HCT116 (cell line): ENCODE results near the gene STK16. TPM values are rescaled to one million over a fixed set of nuclear protein-coding genes. Genes with fewer than 3 reads are reported as not detected.

Experiments used
- ATAC-seq: fragments of 200-7000 bp; cut with Tn5 transposase; 2 replicates; pipeline ENCODE4 v1.9.1; 2020; ENCODE audit warnings: mild to moderate bottlenecking, moderate library complexity
- BruUV-seq: library from RNA; stranded (reverse); fragments of 400-500 nt; replicated peaks from 2 replicates; lab custom pipeline; 2021; lab: Mats Ljungman, UMichigan
- CTCF ChIA-PET: fragments of 300-600 bp; sonication (Branson Sonifier 250); formaldehyde crosslinking; loops from one replicate; lab custom pipeline; 2021; ENCODE audit warnings: antibody characterized with exemption; lab: Charles Lee
- POLR2A ChIA-PET: fragments of 300-600, 350-600 bp; sonication (Branson Sonifier 250); formaldehyde crosslinking; loops from one replicate; lab custom pipeline; 2021; ENCODE audit warnings: antibody characterized with exemption; lab: Charles Lee
- RAD21 ChIA-PET, 2 experiments: fragments of 300-600 bp; sonication (Branson Sonifier 250); formaldehyde crosslinking; loops; one replicate each; lab custom pipeline; 2023; ENCODE audit warnings: low total read pairs in 2 of 2; ENCODE audit not compliant: uncharacterized antibody in 2 of 2, unreplicated experiment in 2 of 2, low non-redundant PET in 1 of 2; lab: Charles Lee
- DNase-seq: peaks from one replicate; pipeline ENCODE4 v3.0.0-alpha.2; 2010; ENCODE audit warnings: low read depth, low spot score
- H2AFZ ChIP-seq: fragments of 200-600 bp; shearing (Covaris generic), sonication (generic); 2 replicates; pipeline ENCODE4 v1.6.1; 2017; ENCODE audit warnings: low read depth, mixed run types, mixed read lengths, antibody characterized with exemption, low read length; ENCODE audit not compliant: poor library complexity, severe bottlenecking
- H3K27ac ChIP-seq: 2 replicates; pipeline ENCODE4 v1.5.1; 2012; ENCODE audit warnings: low read depth, low read length
- H3K27me3 ChIP-seq: fragments of 200-600 bp; sonication (generic); 2 replicates; pipeline ENCODE4 v1.6.1; 2016; ENCODE audit warnings: mixed run types, low read length, mixed read lengths; ENCODE audit not compliant: insufficient read depth
- H3K36me3 ChIP-seq, 2 experiments: fragments of 200-500 bp in 1 of 2; fragments of 200-600 bp in 1 of 2; sonication (Bioruptor generic) in 1 of 2; sonication (generic) in 1 of 2; 2 replicates each; pipeline versions ENCODE4 v1.5.1 to v1.6.1; 2014 to 2016; ENCODE audit warnings: low read length in 2 of 2, inconsistent platforms in 1 of 2, mixed read lengths in 1 of 2, mixed run types in 1 of 2; ENCODE audit not compliant: insufficient read depth in 2 of 2, control insufficient read depth in 1 of 2
- H3K4me1 ChIP-seq, 2 experiments: fragments of 200-600 bp in 1 of 2; sonication (generic) in 1 of 2; 2 replicates each; pipeline versions ENCODE4 v1.5.1 to v1.6.1; 2012 to 2017; ENCODE audit warnings: low read length in 2 of 2, inconsistent platforms in 1 of 2, mild to moderate bottlenecking in 1 of 2, mixed read lengths in 1 of 2, mixed run types in 1 of 2, moderate library complexity in 1 of 2; ENCODE audit not compliant: insufficient read depth in 2 of 2, control insufficient read depth in 1 of 2
- H3K4me2 ChIP-seq: fragments of 200-600 bp; sonication (generic); 2 replicates; pipeline ENCODE4 v1.6.1; 2017; ENCODE audit warnings: mixed run types, low read length, mixed read lengths
- H3K4me3 ChIP-seq, 2 experiments: fragments of 200-600 bp in 1 of 2; sonication (generic) in 1 of 2; replicated peaks in 1 of 2; 2 replicates each; pipeline ENCODE4 v1.5.1; 2011 to 2016; ENCODE audit warnings: low read length in 2 of 2, control low read depth in 1 of 2, low read depth in 1 of 2, mild to moderate bottlenecking in 1 of 2, mixed read lengths in 1 of 2, mixed run types in 1 of 2
- H3K79me2 ChIP-seq: fragments of 200-600 bp; sonication (generic); 2 replicates; pipeline ENCODE4 v1.6.1; 2017; ENCODE audit warnings: mild to moderate bottlenecking, mixed run types, low read length, moderate library complexity, mixed read lengths; ENCODE audit not compliant: insufficient read depth
- H3K9ac ChIP-seq: fragments of 200-600 bp; sonication (generic); 2 replicates; pipeline ENCODE4 v1.6.1; 2016; ENCODE audit warnings: low read length, mixed read lengths
- H3K9me2 ChIP-seq: fragments of 200-600 bp; sonication (generic), shearing (Covaris generic); 2 replicates; pipeline ENCODE4 v1.6.1; 2017; ENCODE audit warnings: mixed run types, mild to moderate bottlenecking, moderate library complexity; ENCODE audit not compliant: insufficient read depth
- H3K9me3 ChIP-seq, 2 experiments: fragments of 200-500 bp in 1 of 2; fragments of 200-600 bp in 1 of 2; sonication (Bioruptor generic) in 1 of 2; sonication (generic) in 1 of 2; 2 replicates each; pipeline ENCODE4 v1.6.1; 2014 to 2017; ENCODE audit warnings: low read length in 2 of 2, mixed read lengths in 2 of 2, inconsistent platforms in 1 of 2, low read depth in 1 of 2, mild to moderate bottlenecking in 1 of 2, mixed run types in 1 of 2, moderate library complexity in 1 of 2; ENCODE audit not compliant: control insufficient read depth in 1 of 2, insufficient read depth in 1 of 2
- H4K20me1 ChIP-seq: fragments of 200-600 bp; sonication (generic), shearing (Covaris generic); 2 replicates; pipeline ENCODE4 v1.6.1; 2017; ENCODE audit warnings: mixed run types, mild to moderate bottlenecking, moderate library complexity; ENCODE audit not compliant: insufficient read depth
- CEBPB ChIP-seq: IDR thresholded peaks from 2 replicates; pipeline ENCODE4 v1.6.1; 2012; ENCODE audit warnings: low read depth
- EGR1 ChIP-seq: IDR thresholded peaks from 2 replicates; pipeline ENCODE4 v1.6.1; 2012; ENCODE audit warnings: low read depth
- EZH2phosphoT487 ChIP-seq: fragments of 200-600 bp; IDR thresholded peaks from 2 replicates; pipeline ENCODE4 v1.6.1; 2018; ENCODE audit warnings: antibody characterized with exemption, borderline replicate concordance
- FOSL1 ChIP-seq: IDR thresholded peaks from 2 replicates; pipeline ENCODE4 v1.6.1; 2012; ENCODE audit warnings: low read depth
- JUND ChIP-seq: IDR thresholded peaks from 2 replicates; pipeline ENCODE4 v1.6.1; 2012
- POLR2A ChIP-seq: IDR thresholded peaks from 2 replicates; pipeline ENCODE4 v1.7.0; 2011; ENCODE audit warnings: borderline replicate concordance; ENCODE audit not compliant: insufficient read depth, insufficient read length; ENCODE audit errors: extremely low read depth
- POLR2AphosphoS5 ChIP-seq: IDR thresholded peaks from 2 replicates; pipeline ENCODE4 v1.6.1; 2011; ENCODE audit warnings: mild to moderate bottlenecking, low read depth, low read length, moderate library complexity
- RAD21 ChIP-seq: IDR thresholded peaks from 2 replicates; pipeline ENCODE4 v1.6.1; 2012; ENCODE audit warnings: low read depth, mild to moderate bottlenecking
- SP1 ChIP-seq: IDR thresholded peaks from 2 replicates; pipeline ENCODE4 v1.6.1; 2012; ENCODE audit warnings: low read depth
- YY1 ChIP-seq: IDR thresholded peaks from 2 replicates; pipeline ENCODE4 v1.6.1; 2011; ENCODE audit warnings: low read length, low read depth, moderate library complexity, mild to moderate bottlenecking; ENCODE audit not compliant: insufficient replicate concordance; ENCODE audit errors: extremely low read depth
- ZFX ChIP-seq: fragments of 450-650 bp; IDR thresholded peaks from 2 replicates; pipeline ENCODE4 v1.6.1; 2017
- intact Hi-C: fragments of 100-400 bp; cut with micrococcal nuclease; formaldehyde crosslinking; loops from 2 replicates; pipeline ENCODE4 v1.10.0; 2022
- total RNA-seq: library from RNA; stranded (reverse); gene quantifications from one replicate; pipeline ENCODE4 v1.2.1, GENCODE V29; 2021; ENCODE audit not compliant: unreplicated experiment
- TF ChIP-seq, protein P1 (sequence below): IDR thresholded peaks from 2 replicates; pipeline ENCODE4 v1.6.1; 2012
- TF ChIP-seq, protein P2 (sequence below): IDR thresholded peaks from 2 replicates; pipeline ENCODE4 v1.6.1; 2012
- TF ChIP-seq, protein P3 (sequence below), 3 experiments: fragments of 200-600 bp in 1 of 3; sonication (generic) in 1 of 3; IDR thresholded peaks in 2 of 3; conservative IDR thresholded peaks in 1 of 3; 2 replicates each; pipeline ENCODE4 v1.5.1; 2012 to 2017; ENCODE audit warnings: low read depth in 2 of 3, low read length in 2 of 3, antibody characterized with exemption in 1 of 3, borderline replicate concordance in 1 of 3, control low read depth in 1 of 3, mild to moderate bottlenecking in 1 of 3, mixed read lengths in 1 of 3, mixed run types in 1 of 3, moderate library complexity in 1 of 3; ENCODE audit not compliant: insufficient read depth in 1 of 3

Gene STK16
- total RNA-seq, 1 experiment from 2014 or later, result 31.4 TPM

DNA sequence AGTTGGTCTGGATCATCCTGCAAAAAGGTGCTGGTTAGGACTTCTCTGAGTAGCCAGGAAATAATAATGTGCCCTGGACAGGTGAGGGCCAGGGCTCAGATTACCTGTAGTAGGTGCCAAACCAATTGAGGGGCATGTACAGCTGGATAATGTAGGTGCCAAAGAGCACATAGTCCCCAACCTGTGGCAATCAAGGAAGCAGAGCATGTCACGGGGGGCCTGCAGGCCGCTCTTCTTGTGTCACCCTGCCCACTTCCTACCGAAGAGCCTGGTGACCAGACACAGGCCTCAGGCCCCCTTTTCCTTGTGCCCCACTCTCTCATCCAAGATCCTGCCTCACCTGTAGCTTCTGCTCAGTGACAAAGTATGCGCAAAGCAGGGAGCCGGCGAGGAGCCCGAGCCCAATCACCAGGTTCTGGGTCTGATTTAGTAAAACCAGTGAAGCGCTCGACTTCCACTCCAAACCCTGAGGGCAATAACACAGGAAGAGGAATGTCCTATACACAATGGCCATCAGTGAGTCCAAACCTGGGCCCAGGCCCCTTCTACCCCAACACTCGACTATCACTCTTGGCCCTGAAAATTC lies 31.7 kb upstream of the STK16 start:
- Histone ChIP-seq H3K4me3 (no peak overlapping the region), H3K4me1 (peaks cover 4 to 25% of the 10 kb centered on the region in 2 experiments; a peak in 3 of 4 replicates), H3K27ac (no peak overlapping the region), H3K79me2 (no peaks in the 10 kb centered on the region), H3K27me3 (no peaks in the 10 kb centered on the region), H3K9me3 (no peaks in the 10 kb centered on the region), H3K4me2 (no peak overlapping the region), H4K20me1 (no peaks in the 10 kb centered on the region), H3K36me3 (peaks cover 8 to 22% of the 10 kb centered on the region in 2 experiments; a peak in 3 of 4 replicates), H3K9ac (no peak overlapping the region), H3K9me2 (no peaks in the 10 kb centered on the region), H2AFZ (no peak overlapping the region)
- intact Hi-C loops, result no loop called here
- POLR2A ChIA-PET, result no interaction called here
- TF ChIP-seq, protein P1, sequence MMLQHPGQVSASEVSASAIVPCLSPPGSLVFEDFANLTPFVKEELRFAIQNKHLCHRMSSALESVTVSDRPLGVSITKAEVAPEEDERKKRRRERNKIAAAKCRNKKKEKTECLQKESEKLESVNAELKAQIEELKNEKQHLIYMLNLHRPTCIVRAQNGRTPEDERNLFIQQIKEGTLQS, result no peak
- TF ChIP-seq SP1 (no peak), POLR2AphosphoS5 (no peak), JUND (no peak), POLR2A (no peak), EGR1 (no peak), ZFX (no peak), EZH2phosphoT487 (no peak), RAD21 (no peak), FOSL1 (no peak), CEBPB (no peak), YY1 (no peak)
- TF ChIP-seq, protein P2, sequence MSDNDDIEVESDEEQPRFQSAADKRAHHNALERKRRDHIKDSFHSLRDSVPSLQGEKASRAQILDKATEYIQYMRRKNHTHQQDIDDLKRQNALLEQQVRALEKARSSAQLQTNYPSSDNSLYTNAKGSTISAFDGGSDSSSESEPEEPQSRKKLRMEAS, result no peak
- TF ChIP-seq, protein P3, sequence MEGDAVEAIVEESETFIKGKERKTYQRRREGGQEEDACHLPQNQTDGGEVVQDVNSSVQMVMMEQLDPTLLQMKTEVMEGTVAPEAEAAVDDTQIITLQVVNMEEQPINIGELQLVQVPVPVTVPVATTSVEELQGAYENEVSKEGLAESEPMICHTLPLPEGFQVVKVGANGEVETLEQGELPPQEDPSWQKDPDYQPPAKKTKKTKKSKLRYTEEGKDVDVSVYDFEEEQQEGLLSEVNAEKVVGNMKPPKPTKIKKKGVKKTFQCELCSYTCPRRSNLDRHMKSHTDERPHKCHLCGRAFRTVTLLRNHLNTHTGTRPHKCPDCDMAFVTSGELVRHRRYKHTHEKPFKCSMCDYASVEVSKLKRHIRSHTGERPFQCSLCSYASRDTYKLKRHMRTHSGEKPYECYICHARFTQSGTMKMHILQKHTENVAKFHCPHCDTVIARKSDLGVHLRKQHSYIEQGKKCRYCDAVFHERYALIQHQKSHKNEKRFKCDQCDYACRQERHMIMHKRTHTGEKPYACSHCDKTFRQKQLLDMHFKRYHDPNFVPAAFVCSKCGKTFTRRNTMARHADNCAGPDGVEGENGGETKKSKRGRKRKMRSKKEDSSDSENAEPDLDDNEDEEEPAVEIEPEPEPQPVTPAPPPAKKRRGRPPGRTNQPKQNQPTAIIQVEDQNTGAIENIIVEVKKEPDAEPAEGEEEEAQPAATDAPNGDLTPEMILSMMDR (IDR thresholded peaks at IDR 0.05 in 2 of 3, conservative IDR thresholded peaks at IDR 0.05 in 1 of 3; ENCODE audit: borderline replicate concordance in 1 of 3, insufficient read depth in 1 of 3, low read depth in 2 of 3, low read length in 2 of 3), result no peak
- CTCF ChIA-PET, result no interaction called here
- DNase-seq (no peak), ATAC-seq (no peak)
- BruUV-seq, result no TSS peak
- RAD21 ChIA-PET, result no interaction called here
